ENCODE measurements around the gene ZDHHC21. TPM values are rescaled to one million over a fixed set of nuclear protein-coding genes. Genes with fewer than 3 reads are reported as not detected.

The ZDHHC21 gene
- total RNA-seq, 1 experiment from 2014 or later, result 6.8 TPM

GRCh38 chr9:14574173-14574572 lies 119.1 kb downstream of the ZDHHC21 start:
- intact Hi-C loops (cut with micrococcal nuclease; ENCODE audit: unreplicated experiment), result no loop called here
- Histone ChIP-seq H3K4me1 (no peaks in the 10 kb centered on the region), H3K27me3 (replicated peaks; ENCODE audit: control insufficient read depth, insufficient read depth, low read length) (no peaks in the 10 kb centered on the region), H3K9me3 (no peaks in the 10 kb centered on the region; the same call in 1 of the 2 replicates), H3K36me3 (ENCODE audit: control insufficient read depth, insufficient read depth, low read length) (no peaks in the 10 kb centered on the region), H3K4me3 (ENCODE audit: low read depth, low read length) (no peak overlapping the region)
- Mint-ChIP-seq H3K27me3 (ENCODE audit: insufficient read depth, unreplicated experiment) (peaks cover 5% of the 10 kb centered on the region), H3K4me1 (ENCODE audit: low read depth, unreplicated experiment) (no peaks in the 10 kb centered on the region), H3K4me3 (ENCODE audit: unreplicated experiment) (no peak overlapping the region), H3K36me3 (ENCODE audit: insufficient read depth, unreplicated experiment) (no peaks in the 10 kb centered on the region), H3K27ac (ENCODE audit: unreplicated experiment) (no peak overlapping the region), H3K9me3 (ENCODE audit: unreplicated experiment) (no peaks in the 10 kb centered on the region)
- no peak for TF ChIP-seq CTCF (IDR thresholded peaks at IDR 0.05; ENCODE audit: insufficient read depth in 1 of 2, low read depth in 1 of 2, low read length in 1 of 2, severe bottlenecking in 1 of 2, unreplicated experiment in 1 of 2)
- no TSS peak for BruUV-seq (replicated peaks)
- ChIA-PET POLR2A (no interaction called here), CTCF (no interaction called here)
- DNase-seq, result no peak

GRCh38 chr9:14573319-14573718 lies 119.9 kb downstream of the ZDHHC21 start:
- Histone ChIP-seq H3K36me3 (ENCODE audit: control insufficient read depth, insufficient read depth, low read length) (no peaks in the 10 kb centered on the region), H3K4me3 (ENCODE audit: low read depth, low read length) (no peak overlapping the region), H3K4me1 (no peaks in the 10 kb centered on the region), H3K27me3 (replicated peaks; ENCODE audit: control insufficient read depth, insufficient read depth, low read length) (no peaks in the 10 kb centered on the region), H3K9me3 (no peaks in the 10 kb centered on the region)
- intact Hi-C loops (cut with micrococcal nuclease; ENCODE audit: unreplicated experiment), result no loop called here
- peaks cover 5% of the 10 kb centered on the region for H3K27me3 Mint-ChIP-seq (ENCODE audit: insufficient read depth, unreplicated experiment)
- ChIA-PET POLR2A (no interaction called here), CTCF (no interaction called here)
- no peak for DNase-seq
- H3K36me3 Mint-ChIP-seq (ENCODE audit: insufficient read depth, unreplicated experiment), result no peaks in the 10 kb centered on the region
- no peak overlapping the region for H3K27ac Mint-ChIP-seq (ENCODE audit: unreplicated experiment)
- BruUV-seq (replicated peaks), result no TSS peak
- H3K9me3 Mint-ChIP-seq (ENCODE audit: unreplicated experiment), result no peaks in the 10 kb centered on the region
- no peak for TF ChIP-seq CTCF (IDR thresholded peaks at IDR 0.05; ENCODE audit: insufficient read depth in 1 of 2, low read depth in 1 of 2, low read length in 1 of 2, severe bottlenecking in 1 of 2, unreplicated experiment in 1 of 2)
- H3K4me3 Mint-ChIP-seq (ENCODE audit: unreplicated experiment), result no peak overlapping the region
- no peaks in the 10 kb centered on the region for H3K4me1 Mint-ChIP-seq (ENCODE audit: low read depth, unreplicated experiment)

- H3K4me3 Mint-ChIP-seq (ENCODE audit: unreplicated experiment), result no peak overlapping the region
- no TSS peak for BruUV-seq (replicated peaks)
- no peaks in the 10 kb centered on the region for H3K4me1 Mint-ChIP-seq (ENCODE audit: low read depth, unreplicated experiment)
- TF ChIP-seq CTCF (IDR thresholded peaks at IDR 0.05; ENCODE audit: insufficient read depth in 1 of 2, low read depth in 1 of 2, low read length in 1 of 2, severe bottlenecking in 1 of 2, unreplicated experiment in 1 of 2), result no peak
- peaks cover 7% of the 10 kb centered on the region for H3K27me3 Mint-ChIP-seq (ENCODE audit: insufficient read depth, unreplicated experiment)
- H3K27me3 ChIP-seq (replicated peaks; ENCODE audit: control insufficient read depth, insufficient read depth, low read length), result no peaks in the 10 kb centered on the region; the same call in 1 of the 2 replicates
- H3K4me1 ChIP-seq, result no peaks in the 10 kb centered on the region
- DNase-seq, result no peak
- intact Hi-C loops (cut with micrococcal nuclease; ENCODE audit: unreplicated experiment), result no loop called here
- H3K9me3 Mint-ChIP-seq (ENCODE audit: unreplicated experiment), result no peaks in the 10 kb centered on the region
- no peaks in the 10 kb centered on the region for H3K9me3 ChIP-seq
- H3K36me3 ChIP-seq (ENCODE audit: control insufficient read depth, insufficient read depth, low read length), result no peaks in the 10 kb centered on the region
- ChIA-PET CTCF (no interaction called here), POLR2A (no interaction called here)
- no peak overlapping the region for H3K27ac Mint-ChIP-seq (ENCODE audit: unreplicated experiment)
- no peaks in the 10 kb centered on the region for H3K36me3 Mint-ChIP-seq (ENCODE audit: insufficient read depth, unreplicated experiment)
- H3K4me3 ChIP-seq (ENCODE audit: low read depth, low read length), result no peak overlapping the region
These were observed 127.7 kb downstream of the ZDHHC21 start for GRCh38 chr9:14565352-14566016.
